GM23338 (cell line): ENCODE data around the gene KLF18. TPM values are rescaled to one million over a fixed set of nuclear protein-coding genes. Genes with fewer than 3 reads are reported as not detected.

Source experiments
- ATAC-seq: fragments of 200-7000 bp; cut with Tn5 transposase; 3 replicates; pipeline ENCODE4 v1.9.1; 2020
- DNase-seq: peaks from one replicate; pipeline ENCODE4 v3.0.0-alpha.2; 2015; ENCODE audit warnings: low spot score
- H2AFZ ChIP-seq: fragments of 200-600 bp; sonication (generic); 2 replicates; pipeline ENCODE4 v1.8.0; 2016; ENCODE audit warnings: antibody characterized with exemption, mild to moderate bottlenecking, moderate library complexity
- H3F3A ChIP-seq: fragments of 200-600 bp; sonication (generic); replicated peaks from 2 replicates; pipeline ENCODE4 v1.8.0; 2017; ENCODE audit warnings: antibody characterized with exemption, mixed run types, low read depth
- H3K27ac ChIP-seq: fragments of 200-600 bp; sonication (generic); 2 replicates; pipeline ENCODE4 v1.6.1; 2016; ENCODE audit warnings: low read depth
- H3K27me3 ChIP-seq: fragments of 200-600 bp; sonication (generic); 2 replicates; pipeline ENCODE4 v1.8.0; 2016; ENCODE audit warnings: mild to moderate bottlenecking, mixed run types, moderate library complexity; ENCODE audit not compliant: insufficient read depth
- H3K36me3 ChIP-seq: fragments of 200-600 bp; sonication (generic); 2 replicates; pipeline ENCODE4 v1.8.0; 2016; ENCODE audit warnings: mild to moderate bottlenecking; ENCODE audit not compliant: insufficient read depth
- H3K4me1 ChIP-seq: fragments of 200-600 bp; sonication (generic); 2 replicates; pipeline ENCODE4 v1.8.0; 2016; ENCODE audit warnings: mild to moderate bottlenecking, moderate library complexity; ENCODE audit not compliant: insufficient read depth
- H3K4me2 ChIP-seq: fragments of 200-600 bp; sonication (generic); 2 replicates; pipeline ENCODE4 v1.7.1; 2017; ENCODE audit warnings: mixed run types
- H3K4me3 ChIP-seq: fragments of 200-600 bp; sonication (generic); 2 replicates; pipeline ENCODE4 v1.6.1; 2016; ENCODE audit warnings: mixed run types
- H3K79me2 ChIP-seq: fragments of 200-600 bp; sonication (generic); replicated peaks from 2 replicates; pipeline ENCODE4 v1.8.0; 2017; ENCODE audit warnings: mild to moderate bottlenecking; ENCODE audit not compliant: insufficient read depth
- H3K9me2 ChIP-seq: fragments of 200-600 bp; sonication (generic); 2 replicates; pipeline ENCODE4 v1.8.0; 2017; ENCODE audit not compliant: insufficient read depth
- H4K20me1 ChIP-seq: fragments of 200-600 bp; sonication (generic); replicated peaks from 2 replicates; pipeline ENCODE4 v1.8.0; 2017; ENCODE audit warnings: mild to moderate bottlenecking; ENCODE audit not compliant: insufficient read depth
- H3K27ac Mint-ChIP-seq: 2 replicates; pipeline ENCODE4 v1.8.0; 2020; ENCODE audit warnings: inconsistent platforms, mild to moderate bottlenecking, moderate library complexity, mixed read lengths
- H3K27me3 Mint-ChIP-seq: 3 replicates; pipeline ENCODE4 v1.8.0; 2022; ENCODE audit warnings: low read depth, mild to moderate bottlenecking, moderate library complexity, mixed read lengths, inconsistent platforms; ENCODE audit not compliant: insufficient read depth, poor library complexity
- H3K36me3 Mint-ChIP-seq: 3 replicates; pipeline ENCODE4 v1.8.0; 2021; ENCODE audit warnings: low read depth, mild to moderate bottlenecking, inconsistent platforms, moderate library complexity, mixed read lengths
- H3K4me1 Mint-ChIP-seq: 3 replicates; pipeline ENCODE4 v1.8.0; 2020; ENCODE audit warnings: mild to moderate bottlenecking, inconsistent platforms, mixed read lengths
- H3K4me3 Mint-ChIP-seq: 3 replicates; pipeline ENCODE4 v1.8.0; 2021; ENCODE audit warnings: moderate library complexity, mild to moderate bottlenecking, inconsistent platforms, mixed read lengths
- H3K9me3 Mint-ChIP-seq: 3 replicates; pipeline ENCODE4 v1.8.0; 2020; ENCODE audit warnings: moderate library complexity, mild to moderate bottlenecking, inconsistent platforms, mixed read lengths
- CREB1 ChIP-seq: fragments of 250-450 bp; sonication (Bioruptor Pico); IDR thresholded peaks from 2 replicates; pipeline ENCODE4 v1.5.0; 2020; ENCODE audit warnings: low read depth, mild to moderate bottlenecking, moderate library complexity
- CTCF ChIP-seq, 2 experiments: fragments of 200-600 bp in 1 of 2; sonication (generic) in 1 of 2; conservative IDR thresholded peaks; 2 replicates each; pipeline versions ENCODE4 v1.5.1 to v1.6.1; 2016 to 2017; ENCODE audit warnings: antibody characterized with exemption in 2 of 2, low read depth in 2 of 2, mild to moderate bottlenecking in 2 of 2, moderate library complexity in 1 of 2
- EZH2 ChIP-seq: fragments of 200-600 bp; sonication (generic); IDR thresholded peaks from one replicate; pipeline ENCODE4 v1.8.0; 2017; ENCODE audit warnings: antibody characterized with exemption, mild to moderate bottlenecking, low read depth; ENCODE audit not compliant: unreplicated experiment
- EZH2phosphoT487 ChIP-seq: fragments of 200-600 bp; sonication (generic); IDR thresholded peaks from one replicate; pipeline ENCODE4 v1.8.1; 2018; ENCODE audit warnings: antibody characterized with exemption; ENCODE audit not compliant: unreplicated experiment
- JUNB ChIP-seq: IDR thresholded peaks from one replicate; pipeline ENCODE4 v1.6.1; 2016; ENCODE audit warnings: antibody characterized with exemption; ENCODE audit not compliant: unreplicated experiment
- NANOG ChIP-seq: IDR thresholded peaks from 2 replicates; pipeline ENCODE4 v1.6.1; 2016; ENCODE audit warnings: antibody characterized with exemption, borderline replicate concordance
- POLR2AphosphoS5 ChIP-seq: IDR thresholded peaks from 2 replicates; pipeline ENCODE4 v1.6.1; 2016; ENCODE audit warnings: antibody characterized with exemption, low read depth
- REST ChIP-seq: IDR thresholded peaks from one replicate; pipeline ENCODE4 v1.6.1; 2018; ENCODE audit warnings: antibody characterized with exemption; ENCODE audit not compliant: unreplicated experiment
- STAT1 ChIP-seq: IDR thresholded peaks from one replicate; pipeline ENCODE4 v1.6.1; 2016; ENCODE audit warnings: antibody characterized with exemption; ENCODE audit not compliant: unreplicated experiment
- ZNF114 ChIP-seq: fragments of 250-450 bp; sonication (Bioruptor Pico); IDR thresholded peaks from 2 replicates; pipeline ENCODE4 v1.5.0; 2020; ENCODE audit warnings: mild to moderate bottlenecking, moderate library complexity
- ZNF331 ChIP-seq: fragments of 250-450 bp; sonication (Bioruptor Pico); IDR thresholded peaks from 2 replicates; pipeline ENCODE4 v1.5.0; 2020; ENCODE audit warnings: low read depth, mild to moderate bottlenecking, moderate library complexity
- polyA plus RNA-seq: library from polyadenylated mRNA; unstranded; fragments of >200 nt; fragmentation: Nextera tagmentation; extraction: Ambion mirVana; gene quantifications from 2 replicates; pipeline ENCODE4 v1.2.1, GENCODE V29; 2016
- total RNA-seq: library from RNA; depleted of rRNA; stranded (reverse); fragments of >200 nt; shearing (Covaris generic); gene quantifications from 2 replicates; pipeline ENCODE4 v1.2.3, GENCODE V29; 2014
- TF ChIP-seq, protein P1 (sequence below): IDR thresholded peaks from 2 replicates; pipeline ENCODE4 v1.6.1; 2016; ENCODE audit warnings: antibody characterized with exemption
- TF ChIP-seq, protein P2 (sequence below): fragments of 250-450 bp; sonication (Bioruptor Pico); IDR thresholded peaks from 2 replicates; pipeline ENCODE4 v1.5.0; 2020; ENCODE audit warnings: mild to moderate bottlenecking, moderate library complexity

The KLF18 gene
- total and polyA plus RNA-seq, 2 experiments from 2014 or later = 0.35 TPM; not detected in 1

GRCh38 chr1:44152692-44153091 is 11.3 kb upstream of the KLF18 start:
- Histone ChIP-seq H3K4me1 (peaks cover 17% of the 10 kb centered on the region), H3K4me2 (no peak overlapping the region), H3K27me3 (no peaks in the 10 kb centered on the region), H3K9me2 (no peaks in the 10 kb centered on the region), H3F3A (no peaks in the 10 kb centered on the region), H3K27ac (no peak overlapping the region), H3K36me3 (no peaks in the 10 kb centered on the region), H3K4me3 (no peak overlapping the region), H3K79me2 (no peaks in the 10 kb centered on the region), H4K20me1 (no peaks in the 10 kb centered on the region), H2AFZ (no peak overlapping the region)
- H3K27ac Mint-ChIP-seq = no peak overlapping the region
- peaks cover 21% of the 10 kb centered on the region for H3K4me1 Mint-ChIP-seq
- no peaks in the 10 kb centered on the region for H3K36me3 Mint-ChIP-seq
- DNase-seq (no peak), ATAC-seq (no peak)
- H3K4me3 Mint-ChIP-seq = no peak overlapping the region
- TF ChIP-seq ZNF331 (CRISPR knock-in tag) = no peak
- no peak for TF ChIP-seq POLR2AphosphoS5
- no peak for TF ChIP-seq CREB1 (CRISPR knock-in tag)
- no peak for TF ChIP-seq ZNF114
- TF ChIP-seq, protein P1, sequence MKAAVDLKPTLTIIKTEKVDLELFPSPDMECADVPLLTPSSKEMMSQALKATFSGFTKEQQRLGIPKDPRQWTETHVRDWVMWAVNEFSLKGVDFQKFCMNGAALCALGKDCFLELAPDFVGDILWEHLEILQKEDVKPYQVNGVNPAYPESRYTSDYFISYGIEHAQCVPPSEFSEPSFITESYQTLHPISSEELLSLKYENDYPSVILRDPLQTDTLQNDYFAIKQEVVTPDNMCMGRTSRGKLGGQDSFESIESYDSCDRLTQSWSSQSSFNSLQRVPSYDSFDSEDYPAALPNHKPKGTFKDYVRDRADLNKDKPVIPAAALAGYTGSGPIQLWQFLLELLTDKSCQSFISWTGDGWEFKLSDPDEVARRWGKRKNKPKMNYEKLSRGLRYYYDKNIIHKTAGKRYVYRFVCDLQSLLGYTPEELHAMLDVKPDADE = no peak
- no peak for TF ChIP-seq CTCF (conservative IDR thresholded peaks at IDR 0.05; ENCODE audit: low read depth in 2 of 2)
- no peak for TF ChIP-seq EZH2
- TF ChIP-seq EZH2phosphoT487 = no peak
- TF ChIP-seq STAT1 = no peak
- TF ChIP-seq, protein P2, sequence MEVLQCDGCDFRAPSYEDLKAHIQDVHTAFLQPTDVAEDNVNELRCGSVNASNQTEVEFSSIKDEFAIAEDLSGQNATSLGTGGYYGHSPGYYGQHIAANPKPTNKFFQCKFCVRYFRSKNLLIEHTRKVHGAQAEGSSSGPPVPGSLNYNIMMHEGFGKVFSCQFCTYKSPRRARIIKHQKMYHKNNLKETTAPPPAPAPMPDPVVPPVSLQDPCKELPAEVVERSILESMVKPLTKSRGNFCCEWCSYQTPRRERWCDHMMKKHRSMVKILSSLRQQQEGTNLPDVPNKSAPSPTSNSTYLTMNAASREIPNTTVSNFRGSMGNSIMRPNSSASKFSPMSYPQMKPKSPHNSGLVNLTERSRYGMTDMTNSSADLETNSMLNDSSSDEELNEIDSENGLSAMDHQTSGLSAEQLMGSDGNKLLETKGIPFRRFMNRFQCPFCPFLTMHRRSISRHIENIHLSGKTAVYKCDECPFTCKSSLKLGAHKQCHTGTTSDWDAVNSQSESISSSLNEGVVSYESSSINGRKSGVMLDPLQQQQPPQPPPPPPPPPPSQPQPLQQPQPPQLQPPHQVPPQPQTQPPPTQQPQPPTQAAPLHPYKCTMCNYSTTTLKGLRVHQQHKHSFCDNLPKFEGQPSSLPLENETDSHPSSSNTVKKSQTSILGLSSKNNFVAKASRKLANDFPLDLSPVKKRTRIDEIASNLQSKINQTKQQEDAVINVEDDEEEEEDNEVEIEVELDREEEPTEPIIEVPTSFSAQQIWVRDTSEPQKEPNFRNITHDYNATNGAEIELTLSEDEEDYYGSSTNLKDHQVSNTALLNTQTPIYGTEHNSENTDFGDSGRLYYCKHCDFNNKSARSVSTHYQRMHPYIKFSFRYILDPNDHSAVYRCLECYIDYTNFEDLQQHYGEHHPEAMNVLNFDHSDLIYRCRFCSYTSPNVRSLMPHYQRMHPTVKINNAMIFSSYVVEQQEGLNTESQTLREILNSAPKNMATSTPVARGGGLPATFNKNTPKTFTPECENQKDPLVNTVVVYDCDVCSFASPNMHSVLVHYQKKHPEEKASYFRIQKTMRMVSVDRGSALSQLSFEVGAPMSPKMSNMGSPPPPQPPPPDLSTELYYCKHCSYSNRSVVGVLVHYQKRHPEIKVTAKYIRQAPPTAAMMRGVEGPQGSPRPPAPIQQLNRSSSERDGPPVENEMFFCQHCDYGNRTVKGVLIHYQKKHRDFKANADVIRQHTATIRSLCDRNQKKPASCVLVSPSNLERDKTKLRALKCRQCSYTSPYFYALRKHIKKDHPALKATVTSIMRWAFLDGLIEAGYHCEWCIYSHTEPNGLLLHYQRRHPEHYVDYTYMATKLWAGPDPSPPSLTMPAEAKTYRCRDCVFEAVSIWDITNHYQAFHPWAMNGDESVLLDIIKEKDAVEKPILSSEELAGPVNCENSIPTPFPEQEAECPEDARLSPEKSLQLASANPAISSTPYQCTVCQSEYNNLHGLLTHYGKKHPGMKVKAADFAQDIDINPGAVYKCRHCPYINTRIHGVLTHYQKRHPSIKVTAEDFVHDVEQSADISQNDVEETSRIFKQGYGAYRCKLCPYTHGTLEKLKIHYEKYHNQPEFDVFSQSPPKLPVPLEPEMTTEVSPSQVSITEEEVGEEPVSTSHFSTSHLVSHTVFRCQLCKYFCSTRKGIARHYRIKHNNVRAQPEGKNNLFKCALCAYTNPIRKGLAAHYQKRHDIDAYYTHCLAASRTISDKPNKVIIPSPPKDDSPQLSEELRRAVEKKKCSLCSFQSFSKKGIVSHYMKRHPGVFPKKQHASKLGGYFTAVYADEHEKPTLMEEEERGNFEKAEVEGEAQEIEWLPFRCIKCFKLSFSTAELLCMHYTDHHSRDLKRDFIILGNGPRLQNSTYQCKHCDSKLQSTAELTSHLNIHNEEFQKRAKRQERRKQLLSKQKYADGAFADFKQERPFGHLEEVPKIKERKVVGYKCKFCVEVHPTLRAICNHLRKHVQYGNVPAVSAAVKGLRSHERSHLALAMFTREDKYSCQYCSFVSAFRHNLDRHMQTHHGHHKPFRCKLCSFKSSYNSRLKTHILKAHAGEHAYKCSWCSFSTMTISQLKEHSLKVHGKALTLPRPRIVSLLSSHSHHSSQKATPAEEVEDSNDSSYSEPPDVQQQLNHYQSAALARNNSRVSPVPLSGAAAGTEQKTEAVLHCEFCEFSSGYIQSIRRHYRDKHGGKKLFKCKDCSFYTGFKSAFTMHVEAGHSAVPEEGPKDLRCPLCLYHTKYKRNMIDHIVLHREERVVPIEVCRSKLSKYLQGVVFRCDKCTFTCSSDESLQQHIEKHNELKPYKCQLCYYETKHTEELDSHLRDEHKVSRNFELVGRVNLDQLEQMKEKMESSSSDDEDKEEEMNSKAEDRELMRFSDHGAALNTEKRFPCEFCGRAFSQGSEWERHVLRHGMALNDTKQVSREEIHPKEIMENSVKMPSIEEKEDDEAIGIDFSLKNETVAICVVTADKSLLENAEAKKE (CRISPR knock-in tag) = no peak
- TF ChIP-seq REST = no peak
- no peak for TF ChIP-seq NANOG
- TF ChIP-seq JUNB = no peak
- H3K9me3 Mint-ChIP-seq = no peaks in the 10 kb centered on the region
- no peaks in the 10 kb centered on the region for H3K27me3 Mint-ChIP-seq
